NB4 (cell line): ENCODE data around the gene MOB3B.

Experiments
- DNase-seq: peaks from one replicate; pipeline ENCODE4 v3.0.0; 2010; ENCODE audit warnings: low read depth
- H3K4me3 ChIP-seq: one replicate; pipeline ENCODE4 v1.5.1; 2011; ENCODE audit warnings: mild to moderate bottlenecking, low read depth, low read length, moderate library complexity
- MYC ChIP-seq: IDR thresholded peaks from 2 replicates; pipeline ENCODE4 v1.6.1; 2011; ENCODE audit warnings: low read depth, low read length
- POLR2A ChIP-seq: IDR thresholded peaks from 2 replicates; pipeline ENCODE4 v1.6.1; 2011; ENCODE audit warnings: mild to moderate bottlenecking; ENCODE audit not compliant: insufficient read length; ENCODE audit errors: extremely low read depth
- TF ChIP-seq, protein P1 (sequence below): IDR thresholded peaks from one replicate; pipeline ENCODE4 v1.5.1; 2012; ENCODE audit warnings: low read depth, low read length
- TF ChIP-seq, protein P2 (sequence below): IDR thresholded peaks from 2 replicates; pipeline ENCODE4 v1.6.1; 2011; ENCODE audit warnings: low read depth, low read length

MOB3B gene

DNA sequence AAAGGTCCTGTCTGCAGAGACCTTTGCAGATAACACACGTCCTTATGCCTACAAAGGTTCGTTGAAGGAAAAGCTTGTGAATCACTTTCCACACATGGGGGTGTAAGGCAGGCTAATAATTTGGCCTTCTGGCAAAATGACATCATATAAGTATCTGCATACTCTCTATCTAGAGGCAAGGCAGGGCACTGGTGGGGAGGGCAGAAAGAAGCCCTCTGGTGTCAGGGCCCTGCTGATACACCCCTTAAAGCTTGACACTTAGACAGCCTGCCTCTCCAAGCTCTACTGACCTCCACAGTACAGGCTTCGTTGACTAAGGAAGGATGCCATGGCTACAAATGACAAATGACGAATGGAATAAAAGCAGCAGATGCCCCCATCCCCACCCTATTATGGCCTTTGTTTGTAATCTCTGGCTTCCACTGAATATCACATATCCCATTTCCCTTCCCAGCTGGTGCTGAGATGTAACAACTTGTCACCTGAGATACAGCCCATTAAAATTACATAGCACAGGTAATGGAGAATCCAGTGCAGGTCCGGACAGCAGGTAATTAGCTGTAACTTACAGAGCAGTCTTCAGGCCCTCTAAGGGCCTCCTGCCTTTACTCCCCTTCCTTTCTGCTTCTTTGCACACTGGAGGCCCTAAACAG lies 82.5 kb downstream of the MOB3B start:
- H3K4me3 ChIP-seq = no peak overlapping the region
- TF ChIP-seq MYC = no peak
- TF ChIP-seq POLR2A = no peak
- TF ChIP-seq, protein P1, sequence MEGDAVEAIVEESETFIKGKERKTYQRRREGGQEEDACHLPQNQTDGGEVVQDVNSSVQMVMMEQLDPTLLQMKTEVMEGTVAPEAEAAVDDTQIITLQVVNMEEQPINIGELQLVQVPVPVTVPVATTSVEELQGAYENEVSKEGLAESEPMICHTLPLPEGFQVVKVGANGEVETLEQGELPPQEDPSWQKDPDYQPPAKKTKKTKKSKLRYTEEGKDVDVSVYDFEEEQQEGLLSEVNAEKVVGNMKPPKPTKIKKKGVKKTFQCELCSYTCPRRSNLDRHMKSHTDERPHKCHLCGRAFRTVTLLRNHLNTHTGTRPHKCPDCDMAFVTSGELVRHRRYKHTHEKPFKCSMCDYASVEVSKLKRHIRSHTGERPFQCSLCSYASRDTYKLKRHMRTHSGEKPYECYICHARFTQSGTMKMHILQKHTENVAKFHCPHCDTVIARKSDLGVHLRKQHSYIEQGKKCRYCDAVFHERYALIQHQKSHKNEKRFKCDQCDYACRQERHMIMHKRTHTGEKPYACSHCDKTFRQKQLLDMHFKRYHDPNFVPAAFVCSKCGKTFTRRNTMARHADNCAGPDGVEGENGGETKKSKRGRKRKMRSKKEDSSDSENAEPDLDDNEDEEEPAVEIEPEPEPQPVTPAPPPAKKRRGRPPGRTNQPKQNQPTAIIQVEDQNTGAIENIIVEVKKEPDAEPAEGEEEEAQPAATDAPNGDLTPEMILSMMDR = no peak
- TF ChIP-seq, protein P2, sequence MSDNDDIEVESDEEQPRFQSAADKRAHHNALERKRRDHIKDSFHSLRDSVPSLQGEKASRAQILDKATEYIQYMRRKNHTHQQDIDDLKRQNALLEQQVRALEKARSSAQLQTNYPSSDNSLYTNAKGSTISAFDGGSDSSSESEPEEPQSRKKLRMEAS = no peak
- no peak for DNase-seq

DNA sequence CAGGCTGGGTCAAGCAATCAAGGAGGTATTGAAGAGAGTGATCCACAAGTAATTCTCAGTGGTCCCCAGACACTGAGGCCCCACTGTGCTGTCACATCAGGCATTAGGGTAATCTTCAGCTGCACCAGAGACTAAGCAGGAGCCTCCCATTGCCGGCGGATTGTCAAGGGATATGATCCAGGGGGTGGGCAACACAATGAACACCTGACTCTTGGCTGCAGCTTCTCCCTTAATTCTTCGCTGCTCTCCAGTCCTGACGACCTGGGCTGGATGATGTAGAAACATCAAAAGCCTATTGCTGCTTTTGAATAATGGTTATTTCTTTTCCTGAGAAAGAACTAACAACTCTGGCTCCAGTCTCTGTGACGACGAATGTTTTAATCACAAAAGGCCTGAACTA lies 83.9 kb downstream of the MOB3B start:
- TF ChIP-seq POLR2A (no peak), MYC (no peak)
- TF ChIP-seq, protein P2 = no peak
- TF ChIP-seq, protein P1 = no peak
- H3K4me3 ChIP-seq = no peak overlapping the region
- no peak for DNase-seq

DNA sequence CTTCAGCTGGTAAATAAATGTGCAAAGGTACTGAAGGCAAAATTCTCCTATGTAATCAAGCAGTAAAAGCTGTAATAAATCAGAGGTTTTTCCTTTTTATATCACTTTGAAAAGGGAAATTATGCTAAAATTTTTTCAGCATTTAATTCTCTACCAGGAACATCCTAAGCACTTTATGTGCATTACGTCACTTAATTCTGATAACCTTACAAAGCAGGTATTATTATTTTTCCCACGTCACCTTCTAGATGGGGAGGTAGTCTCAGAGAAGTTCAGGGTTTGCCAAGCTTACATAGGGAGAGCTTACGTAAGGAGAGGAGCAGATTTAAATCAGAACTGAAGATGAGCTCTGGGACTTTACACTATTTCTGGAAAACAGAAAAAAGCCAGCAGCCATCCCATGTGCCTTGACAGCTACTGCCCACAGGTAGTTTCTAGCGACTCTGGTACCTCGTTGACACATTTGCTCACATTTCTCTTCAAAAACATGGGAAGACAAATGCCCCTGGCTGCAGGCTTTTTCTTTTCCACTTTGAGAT lies 84.5 kb downstream of the MOB3B start:
- TF ChIP-seq MYC (no peak), POLR2A (no peak)
- TF ChIP-seq, protein P2 = no peak
- TF ChIP-seq, protein P1 = no peak
- DNase-seq = no peak

DNA sequence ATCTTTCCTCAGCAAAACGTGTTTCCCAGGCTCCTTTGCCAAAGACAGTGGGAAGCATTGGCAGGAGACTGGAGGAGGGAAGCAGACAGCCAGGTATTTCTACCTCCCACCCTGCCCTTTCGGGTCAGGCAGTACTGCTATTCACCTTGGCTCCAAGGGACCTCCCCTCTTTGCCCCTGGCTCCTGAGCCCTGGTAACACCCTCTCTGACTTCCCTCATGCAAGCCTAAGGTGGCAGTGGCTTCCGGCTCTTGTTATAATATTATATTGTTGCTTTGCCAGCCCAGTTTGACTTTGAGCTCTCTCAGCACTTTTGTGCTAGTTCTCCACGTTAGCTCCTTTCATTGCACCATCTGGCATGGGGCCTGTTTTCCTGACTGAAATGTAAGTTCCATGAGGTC lies 87.2 kb downstream of the MOB3B start:
- no peak overlapping the region for H3K4me3 ChIP-seq
- no peak for TF ChIP-seq POLR2A
- TF ChIP-seq, protein P1 = no peak
- no peak for TF ChIP-seq MYC
- TF ChIP-seq, protein P2 = no peak
- DNase-seq = no peak

More for the DNA sequence above, 84.5 kb downstream of the MOB3B start:
- H3K4me3 ChIP-seq = no peak overlapping the region

DNA sequence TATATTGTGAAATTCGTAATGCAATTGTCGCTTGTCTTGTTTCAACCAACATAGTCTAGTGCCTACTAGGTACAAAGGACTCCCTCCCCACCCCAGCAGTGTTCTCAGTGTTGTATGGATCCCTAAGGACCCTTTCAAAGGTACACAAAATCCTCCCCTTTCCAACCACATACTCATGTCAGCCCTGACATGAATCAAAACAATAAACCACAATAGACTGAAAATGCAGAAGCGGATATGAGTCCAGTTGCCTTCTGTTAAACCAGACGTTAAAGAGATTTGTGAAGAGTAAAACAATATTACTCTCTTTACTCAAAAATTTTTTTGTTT lies 87.9 kb downstream of the MOB3B start:
- no peak for DNase-seq
- TF ChIP-seq MYC = no peak
- TF ChIP-seq, protein P2 = no peak
- no peak for TF ChIP-seq POLR2A
- TF ChIP-seq, protein P1 = no peak
- no peak overlapping the region for H3K4me3 ChIP-seq
